ENCODE measurements around the gene DGKG. TPM values are rescaled to one million over a fixed set of nuclear protein-coding genes. Genes with fewer than 3 reads are reported as not detected.

Gene DGKG
- total RNA-seq, 4 donors from 2014 or later = 14.5 to 35.1 (median 20.3) TPM

GRCh38 chr3:186108106-186108940 lies 253.7 kb downstream of the DGKG start:
- H3K4me1 ChIP-seq = peaks cover 9 to 29% of the 10 kb centered on the region in 2 donors
- no peaks in the 10 kb centered on the region for H3K27me3 ChIP-seq
- intact Hi-C loops (cut with DNase I) = no loop called here
- TF ChIP-seq POLR2A (IDR thresholded peaks at IDR 0.05) (no peak), CTCF (IDR thresholded peaks at IDR 0.05) (no peak)
- H3K36me3 ChIP-seq = no peaks in the 10 kb centered on the region
- 0 to 2% methylated on average over 29 to 33 of the region's 69 CpGs for WGBS, 2 donors
- peak overlapping the region; percentile 50 to 87 (median 72) for H3K4me3 ChIP-seq (replicated peaks in 1 of 3)
- H3K9me3 ChIP-seq = no peaks in the 10 kb centered on the region
- DNase-seq = peak; percentile 77 to 79
- peak overlapping the region; percentile 72 to 94 (median 83) for H3K27ac ChIP-seq

- intact Hi-C loops (cut with DNase I) = no loop called here
- no peaks in the 10 kb centered on the region for H3K27me3 ChIP-seq
- H3K36me3 ChIP-seq = no peaks in the 10 kb centered on the region
- peak; percentile 68 to 75 for DNase-seq
- TF ChIP-seq POLR2A (IDR thresholded peaks at IDR 0.05) = peak in 1 of 2 donors; percentile 59
- no peak for TF ChIP-seq CTCF (IDR thresholded peaks at IDR 0.05)
- H3K4me1 ChIP-seq = peaks cover 9 to 38% of the 10 kb centered on the region in 2 donors
- 5 to 8% methylated on average over 44 to 45 of the region's 45 CpGs for WGBS, 2 donors
- peak overlapping the region in 1 of 3 donors; percentile 94 for H3K27ac ChIP-seq
- no peaks in the 10 kb centered on the region for H3K9me3 ChIP-seq
- H3K4me3 ChIP-seq (replicated peaks in 1 of 3) = peak overlapping the region; percentile 50 to 87 (median 72)
Measured at GRCh38 chr3:186107215-186108105, 254.6 kb downstream of the DGKG start.

GRCh38 chr3:186105543-186105942 lies 256.5 kb downstream of the DGKG start:
- Histone ChIP-seq H3K4me1 (peaks cover 9 to 39% of the 10 kb centered on the region in 2 donors), H3K27ac (no peak overlapping the region), H3K4me3 (replicated peaks in 1 of 3) (no peak overlapping the region), H3K27me3 (no peaks in the 10 kb centered on the region), H3K9me3 (no peaks in the 10 kb centered on the region), H3K36me3 (no peaks in the 10 kb centered on the region)
- DNase-seq = no peak
- no peak for TF ChIP-seq POLR2A (IDR thresholded peaks at IDR 0.05)
- TF ChIP-seq CTCF (IDR thresholded peaks at IDR 0.05) = no peak
- intact Hi-C loops (cut with DNase I) = no loop called here
- 83 to 84% methylated on average over 6 of the region's 6 CpGs for WGBS, 2 donors

- TF ChIP-seq POLR2A (IDR thresholded peaks at IDR 0.05) (no peak), CTCF (IDR thresholded peaks at IDR 0.05) (no peak)
- DNase-seq = no peak
- Histone ChIP-seq H3K36me3 (no peaks in the 10 kb centered on the region), H3K9me3 (no peaks in the 10 kb centered on the region), H3K27me3 (no peaks in the 10 kb centered on the region), H3K27ac (peak overlapping the region in 1 of 3 donors; percentile 80), H3K4me3 (replicated peaks in 1 of 3) (no peak overlapping the region), H3K4me1 (peaks cover 18 to 47% of the 10 kb centered on the region in 2 donors)
- intact Hi-C loops (cut with DNase I) = no loop called here
- 70 to 72% methylated on average over 4 of the region's 4 CpGs for WGBS, 2 donors
Measured at GRCh38 chr3:186102687-186103086, 259.3 kb downstream of the DGKG start.
